GM04503 (cell line): ENCODE measurements around the gene TTC1.
A peak's percentile ranks its signal among the peaks of the same experiment; 100 is the strongest.
"Not testable (repeated sequence)": the region's sequence is repeated elsewhere in the genome, so short reads cannot be mapped to it uniquely, and the experiment has no call there.

ENCODE experiments used
- DNase-seq: peaks from one replicate; pipeline ENCODE4 v3.0.0-alpha.2; 2012; ENCODE audit warnings: low read depth

TTC1 gene, protein sequence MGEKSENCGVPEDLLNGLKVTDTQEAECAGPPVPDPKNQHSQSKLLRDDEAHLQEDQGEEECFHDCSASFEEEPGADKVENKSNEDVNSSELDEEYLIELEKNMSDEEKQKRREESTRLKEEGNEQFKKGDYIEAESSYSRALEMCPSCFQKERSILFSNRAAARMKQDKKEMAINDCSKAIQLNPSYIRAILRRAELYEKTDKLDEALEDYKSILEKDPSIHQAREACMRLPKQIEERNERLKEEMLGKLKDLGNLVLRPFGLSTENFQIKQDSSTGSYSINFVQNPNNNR

GRCh38 chr5:160008877-160009590 is at the start of gene TTC1:
TSS of gene TTC1 (plus strand) at chr5:160009139. CDS start at chr5:160010529, 1,390 bp downstream.
- DNase-seq, result peak; percentile 96

GRCh38 chr5:159961176-159962160 is 47.5 kb upstream of the TTC1 start:
- no peak for DNase-seq

- no peak for DNase-seq
Observed at GRCh38 chr5:159962214-159962613, 46.7 kb upstream of the TTC1 start.

- DNase-seq, result no peak
Observed at GRCh38 chr5:159963935-159964334, 45.0 kb upstream of the TTC1 start.

DNA sequence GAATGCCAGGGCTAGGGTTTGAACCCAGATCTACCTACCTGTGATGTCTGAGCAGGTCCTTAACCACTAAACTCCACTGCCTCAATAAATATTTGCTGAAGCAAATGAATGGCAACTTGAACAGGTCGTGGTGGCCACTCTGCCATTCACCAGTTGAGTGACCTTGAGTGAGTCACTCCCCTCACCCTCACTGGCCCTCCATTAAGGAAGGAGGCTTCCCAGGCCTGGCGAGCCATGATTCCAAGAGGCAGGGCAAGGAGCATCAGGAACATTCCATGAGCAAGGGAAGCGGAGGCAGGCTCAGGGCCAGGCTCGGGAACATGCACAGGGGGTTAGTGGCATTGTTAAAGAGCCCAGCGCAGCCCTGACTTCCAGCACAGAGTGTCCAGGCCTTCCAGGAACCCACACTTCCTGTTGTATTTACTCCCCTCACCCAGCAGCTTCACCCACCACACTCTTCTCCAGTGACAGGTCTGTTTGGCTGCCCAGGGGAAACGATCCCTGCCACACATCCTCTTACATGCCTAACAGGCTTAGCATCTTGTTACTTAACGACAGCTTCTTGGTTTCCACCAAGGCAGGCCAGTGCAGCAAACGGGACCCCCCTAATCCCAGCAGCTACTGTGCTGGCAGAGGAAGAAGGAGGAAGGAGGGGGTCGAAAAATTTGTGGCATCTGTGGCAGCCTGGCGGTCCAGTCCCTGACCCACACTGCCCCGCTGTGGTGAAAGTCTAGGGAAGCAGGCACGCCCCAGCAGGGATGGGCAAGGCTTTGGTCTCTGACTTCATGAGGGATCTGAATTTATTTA is 43.7 kb upstream of the TTC1 start:
- DNase-seq, result no peak

GRCh38 chr5:159965838-159966128 is 43.2 kb upstream of the TTC1 start:
- not testable (repeated sequence) for DNase-seq

DNA sequence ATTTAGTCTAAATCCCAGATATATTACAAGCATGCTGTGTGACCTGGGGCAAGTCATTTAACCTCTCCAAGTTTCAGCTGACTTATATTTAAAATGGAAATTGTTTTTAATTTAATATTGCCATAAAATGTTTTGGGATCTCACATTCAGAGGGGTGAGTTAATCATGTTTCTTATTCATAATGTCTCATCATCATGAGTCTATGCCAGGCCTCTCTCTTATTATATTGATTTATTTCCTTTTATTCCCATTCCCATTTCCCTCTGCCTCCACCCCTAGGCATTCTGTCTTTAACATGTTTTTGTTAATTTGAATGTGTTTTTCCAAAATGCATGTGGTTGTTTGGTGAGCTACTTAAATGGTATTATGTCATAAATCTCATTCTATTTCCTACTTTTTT is 39.0 kb upstream of the TTC1 start:
- no peak for DNase-seq

DNA sequence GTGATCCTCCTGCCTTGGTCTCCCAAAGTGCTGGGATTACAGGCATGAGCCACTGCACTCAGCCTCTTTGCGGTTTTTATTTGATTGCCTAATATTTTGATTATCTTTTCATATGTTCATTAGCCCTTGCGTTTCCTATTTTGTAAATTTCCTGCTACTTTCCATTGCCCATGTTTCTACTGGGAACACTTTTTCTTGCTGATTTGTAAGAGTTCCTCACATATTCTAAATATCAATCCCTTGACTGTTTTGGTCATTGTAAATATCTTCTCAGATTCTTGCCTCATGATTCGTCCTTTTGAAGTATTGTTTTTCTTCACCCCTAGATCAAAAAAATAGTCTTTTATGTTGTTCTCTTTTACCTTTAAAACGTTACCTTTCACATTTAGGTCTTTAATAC is 37.9 kb upstream of the TTC1 start:
- peak; percentile 36 for DNase-seq

GRCh38 chr5:159971514-159971913 is 37.4 kb upstream of the TTC1 start:
- DNase-seq, result no peak

GRCh38 chr5:159971931-159972461 is 36.9 kb upstream of the TTC1 start:
- DNase-seq, result no peak

GRCh38 chr5:159972538-159973362 is 36.2 kb upstream of the TTC1 start:
- DNase-seq, result no peak

- DNase-seq, result peak; percentile 90
Observed at GRCh38 chr5:159975462-159976019, 33.4 kb upstream of the TTC1 start.

DNA sequence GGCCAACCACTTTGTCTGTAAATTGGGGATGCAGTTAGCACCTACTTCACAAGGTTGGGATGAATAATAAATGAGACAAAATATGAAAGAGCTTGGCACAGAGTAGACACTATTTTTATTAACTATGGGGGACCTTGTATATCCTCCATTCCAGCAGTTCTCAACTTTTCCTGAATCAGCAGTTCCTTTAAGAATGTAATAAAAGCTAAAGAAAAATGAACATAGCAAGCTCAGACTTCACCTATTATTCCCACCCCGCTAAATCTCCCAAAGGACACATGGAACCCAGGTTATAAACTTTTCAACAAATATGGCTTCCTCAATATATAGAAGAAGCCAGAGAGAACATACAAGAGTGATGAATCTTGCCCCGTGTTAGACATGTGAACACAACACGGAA is 32.0 kb upstream of the TTC1 start:
- no peak for DNase-seq

GRCh38 chr5:159978358-159978757 is 30.6 kb upstream of the TTC1 start:
- DNase-seq, result no peak

DNA sequence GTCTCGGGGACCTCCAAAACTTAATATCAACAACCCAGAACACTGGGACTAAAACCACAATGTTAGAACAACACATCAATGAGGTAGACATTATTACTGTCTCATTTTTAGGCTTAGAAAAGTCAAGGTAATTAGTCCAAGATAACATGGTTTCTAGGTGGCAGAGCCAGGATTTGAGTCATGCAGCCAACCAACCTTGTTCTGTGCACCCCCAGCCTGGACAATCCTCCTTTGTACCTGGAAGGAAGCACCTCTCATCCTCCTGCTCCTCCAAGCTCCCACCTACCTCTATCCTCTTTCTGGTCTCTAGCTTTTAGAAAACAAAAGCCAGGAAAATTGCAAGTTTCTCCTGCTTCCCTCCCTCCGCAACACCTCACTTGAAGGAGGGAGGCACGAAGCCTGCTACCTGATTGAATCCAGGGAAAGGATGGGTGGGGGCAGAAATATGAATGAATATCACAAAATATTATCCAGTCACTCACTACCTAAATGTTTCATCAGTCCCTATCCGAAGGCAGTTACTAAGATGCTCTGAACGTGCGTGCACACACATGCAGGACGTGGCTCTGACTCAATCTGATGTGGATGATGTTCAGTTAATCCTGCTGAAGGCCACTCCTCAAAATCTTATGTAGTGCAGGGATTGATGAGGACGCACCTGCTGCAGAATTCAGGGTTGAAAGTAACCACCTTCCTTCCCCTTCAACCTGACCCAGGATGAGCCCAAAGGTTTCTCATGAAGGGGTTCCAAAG is 26.3 kb upstream of the TTC1 start:
- no peak for DNase-seq

DNA sequence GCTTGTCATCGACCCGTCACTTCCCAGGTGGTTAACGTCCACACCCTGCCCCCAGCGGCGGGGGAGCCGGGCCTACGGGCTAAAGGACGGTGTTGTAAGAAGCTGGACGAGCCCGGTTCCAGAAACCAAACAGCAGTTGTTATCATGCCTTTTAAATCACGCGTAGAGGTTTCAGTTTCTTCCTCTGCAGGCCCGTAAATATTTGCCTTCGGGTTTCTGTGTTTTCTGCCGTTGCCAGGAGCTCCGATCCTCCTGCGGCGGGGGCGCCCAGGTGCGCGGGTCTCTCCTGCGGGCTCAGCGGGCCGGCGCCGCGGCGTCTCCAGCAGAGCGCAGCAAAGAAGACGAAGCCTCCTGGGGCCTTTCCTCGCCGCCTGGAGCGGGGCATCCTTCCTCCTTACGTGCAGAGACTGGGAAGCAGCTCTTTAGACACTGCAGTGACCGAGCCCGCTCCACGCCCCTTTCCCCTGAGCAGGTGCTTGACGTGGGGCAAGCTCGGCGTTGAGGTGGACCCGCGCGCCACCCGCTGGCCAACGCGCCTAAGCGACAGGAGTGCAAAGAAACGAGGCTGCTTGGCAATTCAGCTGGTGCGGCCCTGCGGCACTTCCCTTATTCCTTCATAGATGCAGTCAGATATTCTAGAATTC is 21.8 kb upstream of the TTC1 start:
- DNase-seq, result no peak

GRCh38 chr5:159990506-159990905 is 18.4 kb upstream of the TTC1 start:
- DNase-seq, result no peak

DNA sequence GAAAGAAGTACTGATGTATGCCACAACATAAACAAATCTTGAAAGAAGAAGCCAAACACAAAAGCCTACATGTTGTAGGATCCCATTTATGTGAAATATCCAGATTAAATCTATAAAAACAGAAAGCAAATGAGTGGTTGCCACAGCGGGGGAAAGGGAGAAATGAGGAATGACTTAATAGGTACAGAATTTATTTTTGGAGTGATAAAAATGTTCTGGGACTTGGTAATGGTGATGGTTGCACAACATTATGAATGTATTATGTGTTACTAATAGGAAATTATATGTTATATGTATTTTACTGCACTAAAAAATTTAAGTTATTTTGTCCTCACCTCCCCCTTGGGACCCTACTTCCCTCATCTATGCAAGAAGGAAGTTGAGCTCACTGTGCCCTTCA is 16.4 kb upstream of the TTC1 start:
- DNase-seq, result no peak

- DNase-seq, result no peak
Observed at GRCh38 chr5:159993194-159993593, 15.7 kb upstream of the TTC1 start.
